Ishikawa (cell line): Measurements from ENCODE around the gene PAEP.

Experiments used
- CEBPB ChIP-seq: IDR thresholded peaks from 2 replicates; pipeline ENCODE4 v1.6.1; 2012
- CREB1 ChIP-seq: IDR thresholded peaks from 2 replicates; pipeline ENCODE4 v1.6.1; 2012; ENCODE audit warnings: low read depth
- EGR1 ChIP-seq: IDR thresholded peaks from 2 replicates; pipeline ENCODE4 v1.6.1; 2012
- EP300 ChIP-seq: IDR thresholded peaks from 2 replicates; pipeline ENCODE4 v1.6.1; 2012; ENCODE audit warnings: borderline replicate concordance
- FOXM1 ChIP-seq: IDR thresholded peaks from 2 replicates; pipeline ENCODE4 v1.6.1; 2012; ENCODE audit warnings: low read depth, borderline replicate concordance
- NFIC ChIP-seq: IDR thresholded peaks from 2 replicates; pipeline ENCODE4 v1.6.1; 2012
- RAD21 ChIP-seq: IDR thresholded peaks from 2 replicates; pipeline ENCODE4 v1.6.1; 2012; ENCODE audit warnings: low read depth
- REST ChIP-seq: IDR thresholded peaks from 2 replicates; pipeline ENCODE4 v1.6.1; 2012; ENCODE audit warnings: low read depth, mild to moderate bottlenecking
- TAF1 ChIP-seq: IDR thresholded peaks from 2 replicates; pipeline ENCODE4 v1.6.1; 2012; ENCODE audit warnings: low read depth, mild to moderate bottlenecking
- TCF12 ChIP-seq: IDR thresholded peaks from 2 replicates; pipeline ENCODE4 v1.6.1; 2012; ENCODE audit warnings: low read depth
- TEAD4 ChIP-seq: IDR thresholded peaks from 2 replicates; pipeline ENCODE4 v1.6.1; 2012
- USF1 ChIP-seq: IDR thresholded peaks from 2 replicates; pipeline ENCODE4 v1.6.1; 2012
- YY1 ChIP-seq: IDR thresholded peaks from 2 replicates; pipeline ENCODE4 v1.6.1; 2012; ENCODE audit warnings: low read depth
- TF ChIP-seq, protein P1 (sequence below): IDR thresholded peaks from 2 replicates; pipeline ENCODE4 v1.6.1; 2012

DNA sequence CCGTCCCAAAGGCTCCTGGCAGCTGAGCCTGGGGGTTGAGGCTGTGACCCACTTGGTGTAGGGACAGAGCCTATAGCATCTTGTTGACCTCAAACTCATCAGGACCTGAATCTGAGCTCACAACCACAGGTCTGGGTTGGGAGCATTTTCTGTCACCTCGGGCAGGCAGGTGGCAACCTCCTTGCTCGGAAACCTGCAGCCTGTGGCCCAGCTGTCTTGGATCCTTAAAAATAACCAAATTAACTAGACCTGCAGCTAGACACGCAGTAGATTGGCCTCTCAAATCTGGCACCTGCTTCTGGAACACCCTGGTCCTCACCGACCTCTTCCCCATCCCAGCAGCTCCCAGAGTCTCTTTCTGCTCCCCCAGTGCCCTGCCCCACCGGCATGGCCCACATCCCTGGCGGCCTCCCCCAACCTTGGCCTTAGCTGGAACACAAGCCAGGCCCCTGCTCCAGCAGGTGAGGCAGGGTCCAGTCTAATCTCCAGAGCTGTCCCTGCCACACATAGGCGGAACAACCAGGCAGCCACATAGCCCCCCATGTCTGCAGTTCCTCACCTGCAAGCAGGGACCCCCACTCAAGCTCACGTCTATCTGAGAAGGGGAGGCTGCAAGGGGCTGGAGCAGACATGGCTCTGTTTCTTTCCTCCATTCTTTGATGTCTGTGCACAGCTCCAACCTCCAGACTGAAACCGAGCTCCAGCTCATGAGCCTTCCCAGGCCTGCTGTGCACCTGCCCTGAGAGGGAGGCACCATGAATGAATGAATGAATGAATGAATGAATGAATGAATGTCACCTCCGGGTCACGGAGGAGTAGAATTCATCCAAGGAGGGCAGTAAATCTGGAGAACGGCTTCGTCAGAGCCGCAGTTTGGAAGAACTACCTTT is 28.3 kb downstream of the PAEP start:
- TF ChIP-seq YY1 (no peak), NFIC (no peak), TEAD4 (no peak), USF1 (no peak), RAD21 (no peak), CREB1 (no peak), TAF1 (no peak), REST (no peak), TCF12 (no peak), FOXM1 (no peak), CEBPB (no peak), EP300 (no peak), EGR1 (no peak)
- TF ChIP-seq, protein P1, sequence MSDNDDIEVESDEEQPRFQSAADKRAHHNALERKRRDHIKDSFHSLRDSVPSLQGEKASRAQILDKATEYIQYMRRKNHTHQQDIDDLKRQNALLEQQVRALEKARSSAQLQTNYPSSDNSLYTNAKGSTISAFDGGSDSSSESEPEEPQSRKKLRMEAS = no peak
